Ectodermal cell (in vitro differentiated cells): ENCODE results near the gene ZNF112. TPM values are rescaled to one million over a fixed set of nuclear protein-coding genes. Genes with fewer than 3 reads are reported as not detected.
"Not testable (repeated sequence)": the region's sequence is repeated elsewhere in the genome, so short reads cannot be mapped to it uniquely, and the experiment has no call there.

Experiments used
- H3K27ac ChIP-seq: 2 replicates; pipeline ENCODE4 v1.7.0; 2013; ENCODE audit warnings: mild to moderate bottlenecking, low read depth, low read length; ENCODE audit not compliant: insufficient read depth, poor library complexity, severe bottlenecking
- H3K27me3 ChIP-seq: 2 replicates; pipeline ENCODE4 v1.7.0; 2013; ENCODE audit warnings: mild to moderate bottlenecking, low read length; ENCODE audit not compliant: insufficient read depth, control insufficient read depth, poor library complexity, severe bottlenecking
- H3K36me3 ChIP-seq: one replicate; pipeline ENCODE4 v1.7.0; 2013; ENCODE audit warnings: low read length; ENCODE audit not compliant: control insufficient read depth, insufficient read depth
- H3K4me1 ChIP-seq: one replicate; pipeline ENCODE4 v1.7.0; 2013; ENCODE audit warnings: low read length; ENCODE audit not compliant: control insufficient read depth, insufficient read depth
- H3K4me3 ChIP-seq: 2 replicates; pipeline ENCODE4 v1.7.0; 2013; ENCODE audit warnings: low read depth, low read length, control low read depth; ENCODE audit not compliant: insufficient read depth
- H3K9me3 ChIP-seq: 2 replicates; pipeline ENCODE4 v1.7.0; 2013; ENCODE audit warnings: mild to moderate bottlenecking, low read length, moderate library complexity; ENCODE audit not compliant: control insufficient read depth
- WGBS, 2 experiments: methylation state at CpG; one replicate each; pipeline ENCODE4 v1.1.7; 2013; ENCODE audit warnings: missing lambda C conversion rate in 2 of 2; 5-methylcytosine and 5-hydroxymethylcytosine counted together
- polyA plus RNA-seq, 4 experiments: library from polyadenylated mRNA; stranded (reverse); fragments of 50-300 nt; gene quantifications; one replicate each; pipeline ENCODE4 v1.2.3, GENCODE V29; 2013

ZNF112 gene
- polyA plus RNA-seq (2013, experiment 1 of 4): 7.8 TPM
- 7.7 TPM for polyA plus RNA-seq (2013, experiment 2 of 4)
- 5.9 TPM for polyA plus RNA-seq (2013, experiment 3 of 4)
- polyA plus RNA-seq (2013, experiment 4 of 4): 6.7 TPM

DNA sequence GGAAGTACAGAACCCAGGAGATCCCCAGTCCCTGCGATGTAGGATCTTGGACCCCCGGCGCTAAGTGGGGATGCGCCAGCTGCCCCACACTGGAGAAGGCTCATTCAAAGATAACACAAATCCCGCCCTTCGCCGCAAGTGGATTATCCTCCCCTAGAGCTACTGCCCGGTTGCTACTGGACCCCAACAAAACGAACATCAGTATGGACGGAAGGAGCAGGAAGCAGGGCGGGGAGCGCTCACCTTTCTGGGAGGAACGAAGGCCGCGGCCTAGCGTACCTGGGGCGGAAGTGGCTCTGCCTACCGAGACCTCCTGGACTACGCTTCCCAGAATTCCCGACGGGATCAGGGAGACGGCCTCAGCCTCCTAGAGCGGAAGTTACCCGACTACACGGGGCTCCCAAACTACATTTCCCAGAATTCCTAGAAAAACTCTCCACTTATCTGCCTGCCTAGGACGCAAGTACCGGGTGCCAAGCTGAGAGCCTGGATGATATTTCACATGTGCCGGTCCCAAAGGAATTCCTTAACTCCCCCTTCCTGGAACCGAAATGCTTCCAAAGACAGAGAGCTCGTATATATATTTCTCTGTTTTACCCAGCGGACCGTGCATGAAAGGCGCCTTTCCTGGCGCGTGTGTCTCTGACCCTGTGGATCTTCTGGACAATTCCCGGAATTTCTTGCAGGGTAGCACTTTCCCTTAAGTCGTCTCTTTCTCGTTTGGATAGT, at the start of gene ZNF112:
Gene ZNF112, minus strand, starts transcription at position 298 of the 729 bp plus-strand sequence. CDS start 16,141 bp downstream, outside the sequence.
- Histone ChIP-seq H3K4me3 (peak within 1 kb of the TSS; percentile 79), H3K27me3 (no peaks in the 10 kb centered on the region), H3K27ac (no peak within 1 kb of the TSS), H3K4me1 (no peaks in the 10 kb centered on the region), H3K36me3 (no peaks in the 10 kb centered on the region), H3K9me3 (no peaks in the 10 kb centered on the region)
- 4% methylated on average over 38 of the region's 38 CpGs for WGBS, 2 experiments

DNA sequence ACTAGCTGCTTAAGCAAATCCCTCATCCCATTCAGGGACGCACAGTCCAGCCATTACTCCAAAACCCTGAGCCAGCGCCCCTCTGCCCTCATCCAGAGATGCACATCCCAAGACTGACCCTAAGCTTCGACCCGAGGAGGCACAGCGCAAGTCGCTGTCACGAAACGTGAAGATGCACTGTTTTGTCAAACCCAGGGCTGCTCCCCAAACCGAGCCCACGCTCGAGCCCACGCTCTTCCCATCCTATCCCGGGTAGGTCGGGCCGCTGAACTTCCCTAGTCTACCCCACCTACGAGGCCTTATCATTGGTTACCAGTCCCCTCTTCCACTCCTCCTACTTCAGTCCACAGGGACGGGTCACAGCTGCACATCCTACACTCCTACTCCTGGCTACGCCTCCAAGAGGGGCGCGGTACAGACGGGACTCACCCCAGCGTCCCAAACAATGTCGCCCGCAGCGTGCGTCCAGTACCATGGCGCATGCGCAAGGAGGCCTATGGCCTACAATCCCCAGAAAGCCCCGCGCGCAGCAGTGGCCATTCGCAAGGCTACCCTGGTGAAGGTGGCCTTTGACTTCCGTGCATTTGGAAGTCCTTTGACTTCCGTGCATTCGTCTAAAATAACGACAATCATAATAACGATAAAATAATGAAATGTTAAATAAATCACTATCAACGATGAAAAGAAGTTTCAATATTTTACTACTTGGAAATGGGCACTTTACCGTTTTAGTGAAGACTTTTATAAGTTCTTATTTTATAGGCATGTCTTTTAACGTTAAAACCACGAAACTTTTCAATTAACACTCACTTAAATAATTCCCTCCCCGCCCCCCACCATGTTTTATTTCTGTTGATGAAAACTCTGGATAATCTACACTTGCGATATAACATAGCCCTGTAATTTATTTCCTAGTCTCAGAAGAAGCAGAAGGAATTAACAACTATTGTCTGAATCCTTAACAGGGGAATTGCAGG, 44.9 kb upstream of the ZNF112 start, which contains the start of gene ZNF285:
Gene ZNF285, minus strand, starts transcription at position 470 of the 977 bp plus-strand sequence. CDS start 4,395 bp downstream, outside the sequence.
- Histone ChIP-seq H3K36me3 (no peaks in the 10 kb centered on the region), H3K27me3 (no peaks in the 10 kb centered on the region), H3K9me3 (peaks cover 3% of the 10 kb centered on the region), H3K4me3 (peak within 1 kb of the TSS; percentile 69), H3K27ac (no peak within 1 kb of the TSS), H3K4me1 (no peaks in the 10 kb centered on the region)
- 7 to 12% methylated on average over 37 to 43 of the region's 43 CpGs for WGBS, 2 experiments

DNA sequence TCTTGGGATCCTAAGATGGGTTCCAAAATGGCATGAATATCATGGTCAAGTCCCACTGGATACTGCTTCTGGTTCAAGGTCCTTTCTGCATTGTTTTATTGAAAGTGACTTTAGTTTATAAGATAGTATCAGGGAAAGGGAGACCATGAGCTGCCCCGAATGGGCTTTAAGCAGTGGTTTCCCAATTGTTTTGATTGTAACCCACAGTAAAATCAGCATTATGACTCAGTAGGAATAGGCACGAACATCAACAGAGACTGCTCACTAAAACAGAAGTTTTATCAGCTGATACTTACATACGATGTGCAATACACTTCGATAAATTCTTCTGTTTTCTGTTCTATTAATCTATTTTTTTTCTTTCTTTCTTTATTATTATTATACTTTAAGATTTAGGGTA, 32.8 kb upstream of the ZNF112 start:
- not testable (repeated sequence) for H3K4me3 ChIP-seq, H3K9me3 ChIP-seq, H3K27ac ChIP-seq, H3K36me3 ChIP-seq, H3K27me3 ChIP-seq, H3K4me1 ChIP-seq
- WGBS, 2 experiments: 85 to 95% methylated on average over 4 of the region's 4 CpGs

DNA sequence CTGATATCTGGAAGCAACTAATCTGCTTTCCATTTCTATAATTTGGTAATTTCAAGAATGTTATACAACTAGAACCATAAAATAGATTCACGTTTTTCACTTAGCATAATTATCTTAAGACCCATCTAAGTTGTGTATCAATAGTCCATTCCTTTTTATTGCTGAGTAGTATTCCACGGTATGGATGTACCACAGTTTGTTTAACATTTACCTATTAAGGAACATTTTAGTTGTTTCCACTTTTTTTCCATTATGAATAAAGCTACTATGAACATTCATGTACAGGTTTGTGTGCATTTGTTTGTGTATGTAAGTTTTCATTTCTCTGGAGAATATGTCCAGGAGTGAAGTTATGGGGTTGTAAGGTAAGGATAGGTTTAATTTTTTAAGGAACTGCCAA, 18.3 kb upstream of the ZNF112 start:
- no peaks in the 10 kb centered on the region for H3K36me3 ChIP-seq
- H3K4me3 ChIP-seq: no peak overlapping the region
- no peak overlapping the region for H3K27ac ChIP-seq
- H3K9me3 ChIP-seq: no peaks in the 10 kb centered on the region
- no peaks in the 10 kb centered on the region for H3K27me3 ChIP-seq
- no peaks in the 10 kb centered on the region for H3K4me1 ChIP-seq
- WGBS, 2 experiments: 54% methylated on average over 2 of the region's 2 CpGs; no CpG with 5 or more reads in 1 of the 2 experiments

DNA sequence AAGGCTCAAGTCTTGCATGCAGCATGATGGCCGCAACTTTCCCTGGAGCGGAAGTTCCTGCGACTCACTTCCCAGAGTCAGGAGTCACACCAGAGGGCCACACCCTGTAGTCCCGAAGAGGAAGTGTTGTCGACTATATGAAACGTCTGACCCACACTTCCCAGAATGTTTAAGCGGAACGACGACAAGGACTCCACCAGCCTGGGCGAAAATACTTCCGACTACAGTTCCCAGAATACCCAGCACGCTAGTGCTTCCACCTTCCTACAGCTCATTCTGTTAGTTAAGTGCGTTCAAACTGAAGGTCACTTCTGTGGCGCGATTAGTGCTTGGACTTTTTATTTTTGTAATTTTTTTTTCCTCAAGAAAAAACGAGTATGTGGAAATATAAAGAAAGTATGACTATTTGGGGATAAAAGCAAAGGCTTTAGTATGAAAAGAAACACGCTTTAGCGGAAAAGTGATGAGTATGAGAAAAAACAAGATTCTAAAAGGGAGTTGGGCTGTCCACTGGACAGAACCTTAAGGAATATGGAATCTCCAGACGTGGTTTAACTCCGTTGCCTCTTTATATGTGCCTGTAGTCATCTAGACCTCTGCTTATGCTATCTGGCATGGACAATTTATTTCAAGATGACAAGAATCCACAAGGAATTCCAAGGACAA, 15.5 kb upstream of the ZNF112 start:
- WGBS, 2 experiments: 86 to 88% methylated on average over 20 of the region's 20 CpGs
- H3K27ac ChIP-seq: no peak overlapping the region
- no peaks in the 10 kb centered on the region for H3K9me3 ChIP-seq
- no peaks in the 10 kb centered on the region for H3K27me3 ChIP-seq
- H3K4me3 ChIP-seq: no peak overlapping the region
- no peaks in the 10 kb centered on the region for H3K36me3 ChIP-seq
- H3K4me1 ChIP-seq: no peaks in the 10 kb centered on the region

DNA sequence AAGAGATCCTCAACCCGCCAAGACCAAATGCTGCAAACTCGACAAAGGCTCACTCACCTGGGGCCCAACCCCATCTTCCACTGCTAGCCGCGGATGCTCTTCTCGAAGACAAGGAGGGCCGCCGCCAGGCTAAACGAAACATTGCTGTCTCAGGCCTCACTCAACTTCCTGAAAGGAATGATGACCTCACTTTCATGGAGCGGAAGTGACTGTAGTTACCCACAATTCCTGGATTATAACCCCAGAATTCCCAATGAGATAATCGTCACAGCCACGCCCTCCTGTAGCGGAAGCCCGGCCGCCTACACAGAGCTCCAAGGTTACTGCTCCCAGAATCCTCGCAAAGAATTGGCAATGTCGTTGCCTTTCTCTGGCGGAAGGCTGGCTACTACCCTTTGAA, 10.5 kb upstream of the ZNF112 start:
- H3K4me1 ChIP-seq: no peaks in the 10 kb centered on the region
- H3K4me3 ChIP-seq: no peak overlapping the region
- 83 to 85% methylated on average over 17 of the region's 17 CpGs for WGBS, 2 experiments
- H3K27me3 ChIP-seq: no peaks in the 10 kb centered on the region
- H3K9me3 ChIP-seq: no peaks in the 10 kb centered on the region
- H3K36me3 ChIP-seq: no peaks in the 10 kb centered on the region
- no peak overlapping the region for H3K27ac ChIP-seq

DNA sequence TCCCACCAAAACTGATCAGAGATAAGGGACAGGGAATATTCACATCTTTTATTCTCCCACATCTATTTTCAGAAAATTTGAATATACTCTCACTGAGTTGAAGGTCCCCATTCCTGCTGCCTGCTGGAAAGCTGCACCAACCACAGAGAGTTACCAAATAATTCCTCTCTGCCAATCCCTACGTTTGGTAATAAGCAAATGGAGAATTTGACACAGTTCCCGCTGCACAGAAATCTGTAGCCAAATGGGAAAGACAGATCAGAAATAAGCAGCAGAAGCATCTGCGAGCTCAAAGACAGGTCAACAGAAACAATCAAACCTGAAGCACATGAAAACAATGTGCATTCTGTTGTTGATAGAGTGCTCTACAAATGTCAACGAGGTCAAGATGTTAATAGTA, 9.9 kb downstream of the ZNF112 start:
- Histone ChIP-seq H3K27ac (no peak overlapping the region), H3K4me1 (no peaks in the 10 kb centered on the region), H3K9me3 (no peaks in the 10 kb centered on the region), H3K27me3 (no peaks in the 10 kb centered on the region), H3K4me3 (no peak overlapping the region), H3K36me3 (no peaks in the 10 kb centered on the region)
- 92 to 93% methylated on average over 4 of the region's 4 CpGs for WGBS, 2 experiments

DNA sequence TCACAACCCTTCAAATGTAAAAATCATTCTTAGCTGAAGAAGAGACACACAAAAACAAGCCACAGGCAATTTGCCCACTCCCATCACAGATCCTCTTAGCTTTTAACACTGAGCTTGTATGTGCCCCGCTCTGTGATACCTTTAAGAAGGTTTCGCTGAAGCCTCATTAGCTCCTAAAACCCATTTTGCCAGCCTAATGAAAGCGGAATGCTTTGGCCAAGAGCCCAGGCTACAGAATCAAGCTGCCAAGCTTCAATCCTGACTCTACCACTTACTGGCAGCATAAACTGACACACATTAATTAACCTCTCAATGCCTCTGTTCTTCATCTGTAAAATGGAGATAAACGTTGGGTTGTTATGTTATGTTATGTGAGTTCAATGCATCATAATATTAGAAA, 10.5 kb downstream of the ZNF112 start:
- 91 to 96% methylated on average over 3 of the region's 4 CpGs for WGBS, 2 experiments
- Histone ChIP-seq H3K4me3 (no peak overlapping the region), H3K36me3 (no peaks in the 10 kb centered on the region), H3K27ac (no peak overlapping the region), H3K4me1 (no peaks in the 10 kb centered on the region), H3K9me3 (no peaks in the 10 kb centered on the region), H3K27me3 (no peaks in the 10 kb centered on the region)

DNA sequence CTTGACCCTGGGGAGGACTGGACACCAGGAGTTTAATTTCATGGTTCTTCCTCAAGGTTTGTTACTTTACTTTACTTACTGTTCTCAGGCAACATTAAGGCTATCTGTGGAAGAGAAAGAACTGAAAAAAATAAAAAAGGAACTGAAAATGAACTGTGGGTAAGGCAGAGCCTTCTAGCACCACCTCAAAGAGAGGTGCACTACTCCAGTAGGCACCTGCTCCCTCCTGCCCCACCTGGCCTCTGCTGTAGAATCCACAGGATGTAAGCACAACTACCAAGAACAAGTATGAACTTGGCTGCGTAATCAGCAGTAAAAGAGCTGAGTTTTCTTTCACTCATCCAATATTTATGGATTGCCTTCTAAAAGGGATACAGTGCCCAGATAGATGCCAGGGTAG, 12.2 kb downstream of the ZNF112 start:
- peaks cover 4% of the 10 kb centered on the region for H3K36me3 ChIP-seq
- H3K9me3 ChIP-seq: no peaks in the 10 kb centered on the region
- no peak overlapping the region for H3K27ac ChIP-seq
- WGBS, 2 experiments: 0 to 8% methylated on average over 1 of the region's 1 CpG
- H3K4me1 ChIP-seq: no peaks in the 10 kb centered on the region
- no peaks in the 10 kb centered on the region for H3K27me3 ChIP-seq
- no peak overlapping the region for H3K4me3 ChIP-seq
